WTC11 (cell line): Measurements from ENCODE around the gene XRCC5.

Experiments used
- ATF3 ChIP-seq: sonication (generic); formaldehyde crosslinking; conservative IDR thresholded peaks from 2 replicates; pipeline ENCODE4 v1.8.1; 2022; ENCODE audit warnings: mild to moderate bottlenecking, missing genetic modification reagents
- CREM ChIP-seq: sonication (generic); formaldehyde crosslinking; IDR thresholded peaks from 2 replicates; pipeline ENCODE4 v1.8.1; 2022; ENCODE audit warnings: mild to moderate bottlenecking, missing genetic modification reagents, moderate library complexity
- FOXP1 ChIP-seq: sonication (generic); formaldehyde crosslinking; IDR thresholded peaks from 2 replicates; pipeline ENCODE4 v1.8.0; 2022; ENCODE audit warnings: missing genetic modification reagents, mild to moderate bottlenecking, moderate library complexity, borderline replicate concordance
- USF1 ChIP-seq: sonication (generic); formaldehyde crosslinking; IDR thresholded peaks from 2 replicates; pipeline ENCODE4 v1.8.0; 2022; ENCODE audit warnings: mild to moderate bottlenecking, missing genetic modification reagents
- USF2 ChIP-seq: sonication (generic); formaldehyde crosslinking; IDR thresholded peaks from 2 replicates; pipeline ENCODE4 v1.8.1; 2023; ENCODE audit warnings: mild to moderate bottlenecking, missing genetic modification reagents, moderate library complexity

- TF ChIP-seq ATF3 (CRISPR knock-in tag) (no peak), USF2 (no peak), FOXP1 (CRISPR knock-in tag) (no peak), CREM (CRISPR knock-in tag) (no peak), USF1 (CRISPR knock-in tag) (no peak)
Observed at GRCh38 chr2:216070195-216070594, 39.0 kb upstream of the XRCC5 start.
